NCI-H2227 treated with DMSO at 0.1 percent for 48 hours (cell line): Measurements from ENCODE around the gene GATM.
A peak's percentile ranks its signal among the peaks of the same experiment; 100 is the strongest.

ENCODE experiments used
- DNase-seq: peaks from one replicate; lab custom pipeline; 2025; lab: John Stamatoyannopoulos, UW

Gene GATM

GRCh38 chr15:45378149-45378912 lies at the start of gene GATM:
Gene GATM (minus strand): TSS chr15:45378544. CDS start chr15:45378453, 91 bp downstream.
- DNase-seq = peak; percentile 54

DNA sequence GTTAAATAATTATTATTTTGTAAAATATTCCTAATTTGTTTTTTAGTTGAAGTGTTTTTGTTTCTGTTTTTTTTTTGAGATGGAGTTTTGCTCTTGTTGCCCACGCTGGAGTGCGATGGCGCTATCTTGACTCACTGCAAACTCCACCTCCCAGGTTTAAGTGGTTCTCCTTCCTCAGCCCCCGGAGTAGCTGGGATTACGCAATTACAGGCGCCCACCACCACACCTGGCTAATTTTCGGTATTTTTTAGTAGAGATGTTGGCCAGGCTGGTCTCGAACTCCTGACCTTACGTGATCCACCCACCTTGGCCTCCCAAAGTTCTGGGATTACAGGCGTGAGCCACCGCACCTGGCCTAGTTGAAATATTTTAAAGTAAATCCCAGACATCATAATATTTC lies 48.7 kb upstream of the GATM start:
- no peak for DNase-seq

DNA sequence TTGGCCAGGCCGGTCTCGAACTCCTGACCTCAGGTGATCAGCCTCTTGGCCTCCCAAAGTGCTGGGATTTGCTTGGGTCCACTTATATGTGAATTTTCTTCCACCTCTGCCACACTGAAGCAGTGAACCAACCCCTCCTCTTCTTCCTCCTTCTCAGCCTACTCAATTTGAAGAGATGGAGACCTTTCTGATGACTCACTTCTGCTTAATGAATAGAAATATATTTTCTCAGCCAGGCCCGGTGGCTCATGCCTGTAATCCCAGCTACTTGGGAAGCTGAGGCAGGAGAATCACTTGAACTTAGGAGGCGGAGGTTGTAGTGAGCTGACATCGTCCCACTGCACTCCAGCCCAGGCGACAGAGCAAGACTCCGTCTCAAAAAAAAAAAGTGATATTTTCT lies 46.8 kb upstream of the GATM start:
- DNase-seq = no peak

- no peak for DNase-seq
Measured at GRCh38 chr15:45424429-45424828, 46.1 kb upstream of the GATM start.

DNA sequence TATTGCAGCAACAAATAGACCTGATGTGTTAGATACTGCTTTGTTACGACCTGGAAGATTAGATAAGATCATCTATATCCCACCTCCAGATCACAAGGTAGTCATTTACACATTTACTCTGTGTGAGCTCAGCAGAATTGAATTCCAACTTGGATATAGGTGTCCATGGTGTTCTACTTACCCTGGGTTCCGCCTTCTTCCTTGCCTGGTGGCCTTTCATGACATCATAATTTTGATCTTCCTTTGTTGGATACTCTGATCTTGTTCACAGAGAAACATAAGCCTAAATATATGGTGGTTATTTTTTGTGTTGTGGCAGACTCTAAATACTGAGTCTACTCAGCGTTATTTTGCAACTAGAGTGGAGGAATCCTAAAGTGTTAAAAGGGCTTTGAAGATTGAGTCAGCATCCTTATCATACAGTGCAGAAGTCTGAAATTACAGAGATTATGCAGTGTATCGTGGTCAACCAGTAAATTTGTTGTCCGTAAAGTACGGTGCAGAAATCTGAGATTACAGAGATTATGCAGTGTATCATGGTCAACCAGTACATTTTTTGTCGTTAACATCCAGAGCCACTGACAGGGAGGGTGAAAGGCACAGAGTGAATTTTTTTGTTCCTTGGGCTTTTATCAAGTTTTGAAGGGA lies 39.1 kb upstream of the GATM start:
- no peak for DNase-seq

DNA sequence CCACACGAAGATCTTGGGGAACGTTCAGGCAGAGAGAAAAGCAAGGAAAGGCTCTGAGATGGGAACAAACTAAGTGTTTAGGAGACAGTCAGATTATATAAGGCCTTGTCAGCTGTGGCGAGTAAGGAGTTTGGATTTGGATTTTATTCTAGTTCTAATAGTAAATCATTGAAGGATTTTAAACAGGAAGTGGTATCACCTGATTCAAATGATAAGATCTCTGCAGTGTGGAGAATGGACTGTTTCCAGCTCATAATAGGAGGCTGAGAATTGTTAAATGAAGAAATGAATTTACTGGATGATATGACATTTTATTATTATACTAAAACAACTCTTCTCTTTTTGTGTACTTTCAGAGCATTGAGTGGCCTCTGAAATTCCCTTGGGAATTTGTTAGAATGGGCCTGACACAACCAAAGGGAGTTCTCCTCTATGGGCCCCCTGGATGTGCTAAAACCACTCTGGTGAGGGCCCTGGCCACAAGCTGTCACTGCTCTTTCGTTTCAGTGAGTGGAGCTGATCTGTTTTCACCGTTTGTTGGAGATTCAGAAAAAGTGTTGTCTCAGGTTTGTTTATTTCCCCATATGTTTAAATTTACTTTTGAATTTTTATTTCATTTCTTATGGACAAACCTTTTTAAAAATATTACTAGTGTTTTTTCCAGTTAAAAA lies 36.0 kb upstream of the GATM start:
- no peak for DNase-seq

DNA sequence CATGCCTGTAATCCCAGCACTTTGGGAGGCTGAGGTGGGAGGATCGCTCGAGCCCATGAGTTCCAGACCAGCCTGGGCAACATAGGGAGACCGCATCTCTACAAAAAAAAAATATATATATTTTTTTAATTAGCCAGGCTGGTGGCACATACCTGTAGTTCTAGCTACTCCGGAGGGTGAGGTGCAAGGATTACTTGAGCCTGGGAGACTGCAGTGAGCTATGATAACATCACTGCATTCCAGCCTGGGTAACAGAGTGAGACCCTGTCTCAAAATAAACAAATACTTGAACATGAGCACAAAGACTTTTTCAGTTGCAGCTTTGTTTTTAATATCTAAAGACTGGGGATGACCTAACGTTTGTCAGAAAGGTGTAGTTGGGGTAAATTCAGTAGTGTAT lies 31.3 kb upstream of the GATM start:
- DNase-seq = no peak

DNA sequence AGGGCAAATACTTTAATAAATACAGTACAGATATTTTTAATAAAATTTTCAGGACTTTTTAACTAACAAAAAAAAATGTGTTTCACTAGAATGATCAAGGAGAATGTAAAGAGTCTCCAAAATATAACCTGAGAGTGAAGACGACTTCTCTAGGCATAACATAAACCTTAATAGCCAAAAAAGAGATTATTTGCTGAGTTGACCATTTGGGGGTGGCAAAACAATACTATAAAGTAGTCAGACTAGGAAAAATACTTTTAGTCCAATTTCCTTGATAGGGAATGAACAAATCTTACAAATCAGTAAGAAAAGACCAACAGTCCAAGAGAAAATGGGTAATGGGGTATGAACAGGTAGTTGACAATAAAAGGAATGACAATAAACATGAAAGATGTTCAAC lies 29.4 kb upstream of the GATM start:
- DNase-seq = no peak

DNA sequence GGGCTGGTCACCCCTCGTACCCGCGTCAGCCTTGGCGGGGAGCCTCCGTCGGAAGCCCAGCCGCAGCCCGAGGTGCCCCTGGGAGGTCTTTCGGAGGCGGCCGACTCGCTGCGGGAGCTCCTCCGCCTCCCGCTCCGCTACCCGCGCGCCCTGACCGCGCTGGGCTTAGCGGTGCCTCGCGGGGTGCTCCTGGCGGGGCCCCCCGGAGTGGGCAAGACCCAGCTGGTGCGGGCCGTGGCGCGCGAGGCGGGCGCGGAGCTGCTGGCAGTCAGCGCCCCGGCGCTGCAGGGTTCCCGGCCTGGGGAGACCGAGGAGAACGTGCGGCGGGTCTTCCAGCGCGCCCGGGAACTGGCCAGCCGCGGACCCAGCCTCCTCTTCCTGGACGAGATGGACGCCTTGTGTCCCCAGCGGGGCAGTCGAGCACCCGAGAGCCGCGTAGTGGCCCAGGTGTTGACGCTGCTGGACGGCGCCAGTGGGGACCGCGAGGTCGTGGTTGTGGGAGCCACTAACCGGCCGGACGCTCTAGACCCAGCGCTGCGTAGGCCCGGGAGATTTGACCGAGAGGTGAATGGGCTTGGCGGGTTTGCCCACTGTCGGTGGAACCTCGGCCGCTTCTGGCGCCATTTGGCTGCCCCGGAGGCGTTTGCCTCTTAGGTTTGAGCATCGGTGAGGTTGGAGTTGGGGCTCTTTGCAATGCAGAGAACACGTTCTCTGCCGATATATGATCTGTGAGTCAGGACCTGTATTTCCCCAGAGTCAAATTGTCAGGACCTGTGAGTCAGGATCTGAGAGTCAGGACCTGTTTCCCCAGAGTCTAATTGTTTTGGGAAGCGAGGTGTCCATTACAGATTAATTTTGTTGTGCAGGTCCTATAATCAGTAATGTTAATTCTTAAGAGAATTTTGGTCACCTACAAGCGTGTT lies 24.9 kb upstream of the GATM start:
- DNase-seq = no peak

GRCh38 chr15:45402162-45402954 lies 24.0 kb upstream of the GATM start:
- peak; percentile 92 for DNase-seq

DNA sequence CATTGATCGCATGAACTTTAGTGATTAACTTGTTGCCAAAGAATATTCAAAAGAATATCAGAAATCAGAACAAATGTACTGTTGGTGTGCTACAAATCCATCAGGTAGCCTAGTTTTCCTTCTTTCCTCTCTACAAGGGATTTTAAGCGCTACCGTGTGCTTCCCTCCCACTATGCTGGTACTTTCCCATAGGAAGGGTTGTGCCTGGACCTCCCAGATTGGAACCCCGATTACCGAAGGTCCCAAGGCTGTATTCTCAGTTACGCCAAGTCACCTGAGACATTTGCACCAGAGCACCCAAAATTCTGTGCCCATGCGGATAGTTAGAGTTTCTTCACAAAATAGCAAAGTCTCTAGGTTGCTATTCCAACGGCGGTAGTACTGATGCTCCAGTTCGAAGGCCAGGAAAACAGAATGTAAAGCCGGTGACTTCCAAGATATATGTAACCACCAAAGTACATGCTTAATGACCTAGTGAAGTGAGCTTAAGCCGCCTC lies 23.4 kb upstream of the GATM start:
- no peak for DNase-seq

- no peak for DNase-seq
Measured at GRCh38 chr15:45399381-45400212, 21.3 kb upstream of the GATM start.

- DNase-seq = no peak
Measured at GRCh38 chr15:45397116-45397665, 18.8 kb upstream of the GATM start.

- DNase-seq = no peak
Measured at GRCh38 chr15:45395943-45396342, 17.6 kb upstream of the GATM start.

DNA sequence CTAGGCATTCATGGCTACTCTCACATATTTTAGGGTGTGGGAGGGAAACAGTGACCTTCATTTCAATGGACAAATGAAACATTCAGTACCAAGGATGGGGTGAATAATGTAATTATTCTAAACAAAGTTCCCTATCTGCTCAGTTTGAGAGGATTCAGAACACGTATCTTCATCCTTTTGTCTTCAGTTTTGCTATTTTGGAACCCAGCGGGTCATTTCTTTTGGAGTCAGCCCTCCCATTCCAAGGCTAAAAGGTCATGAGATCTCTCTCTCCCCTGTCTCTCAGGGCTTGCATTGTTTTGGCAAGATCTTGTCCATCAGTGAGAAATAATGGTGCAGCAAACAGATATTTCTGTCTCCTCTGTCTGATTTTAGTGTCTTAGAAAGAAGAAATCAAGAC lies 16.3 kb upstream of the GATM start:
- DNase-seq = no peak

- no peak for DNase-seq
Measured at GRCh38 chr15:45393851-45394250, 15.5 kb upstream of the GATM start.

DNA sequence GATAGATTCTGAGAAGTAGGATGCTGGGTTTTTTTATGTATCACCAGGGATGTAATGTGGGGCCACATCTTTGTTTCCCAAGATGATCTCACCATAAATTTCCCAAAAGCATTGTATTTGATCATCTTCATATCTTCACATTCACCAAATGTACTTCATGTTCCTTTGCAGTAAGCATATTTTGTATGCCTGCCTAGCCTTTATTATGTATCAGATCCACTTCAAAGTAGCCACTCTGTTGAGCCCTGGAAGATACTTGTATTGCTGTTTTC lies 14.2 kb upstream of the GATM start:
- no peak for DNase-seq

GRCh38 chr15:45391746-45392583 lies 13.6 kb upstream of the GATM start:
- DNase-seq = no peak

DNA sequence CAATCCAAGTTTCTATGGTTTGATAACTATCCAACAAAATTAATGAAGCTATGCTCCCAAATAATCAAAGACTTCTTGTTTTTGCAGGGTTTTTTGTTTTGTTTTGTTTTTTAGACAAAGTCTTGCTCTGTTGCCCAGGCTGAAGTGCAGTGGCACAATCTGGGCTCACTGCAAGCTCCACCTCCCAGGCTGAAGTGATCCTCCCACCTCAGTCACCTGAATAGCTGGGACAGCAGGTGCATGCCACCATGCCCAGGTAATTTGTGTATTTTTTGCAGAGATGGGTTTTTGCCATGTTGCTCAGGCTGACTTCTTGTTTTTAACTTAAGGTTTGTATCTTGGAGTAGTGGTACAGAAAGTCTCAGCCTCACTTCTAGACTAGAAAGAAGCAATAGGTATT lies 11.0 kb upstream of the GATM start:
- DNase-seq = no peak
